ENCODE results near the gene ADAMTSL1. TPM values are rescaled to one million over a fixed set of nuclear protein-coding genes. Genes with fewer than 3 reads are reported as not detected.

Gene ADAMTSL1
- polyA plus RNA-seq, 1 donor from 2014 or later: 1.1 TPM

- no peaks in the 10 kb centered on the region for H3K27me3 ChIP-seq (ENCODE audit: insufficient read depth, low read depth, low read length)
- no peak overlapping the region for H3K4me3 ChIP-seq (ENCODE audit: low read length)
- no peak for TF ChIP-seq RAD21 (conservative IDR thresholded peaks at IDR 0.05)
- no peaks in the 10 kb centered on the region for H3K36me3 ChIP-seq (ENCODE audit: insufficient read depth, low read length)
- H3K79me2 ChIP-seq (replicated peaks; ENCODE audit: insufficient read depth, low read length): no peaks in the 10 kb centered on the region
- no peak overlapping the region for H2AFZ ChIP-seq (ENCODE audit: low read depth, low read length)
- H3K9ac ChIP-seq (ENCODE audit: low read length): no peak overlapping the region
- H3K9me2 ChIP-seq (ENCODE audit: insufficient read depth, low read length): no peaks in the 10 kb centered on the region
- H3K4me2 ChIP-seq (ENCODE audit: low read length): no peak overlapping the region
- H4K20me1 ChIP-seq (ENCODE audit: insufficient read depth): no peaks in the 10 kb centered on the region
- H3K27ac ChIP-seq (ENCODE audit: low read length): no peak overlapping the region
- H3F3A ChIP-seq (ENCODE audit: insufficient read depth, low read length, poor library complexity, severe bottlenecking): no peaks in the 10 kb centered on the region
- no peaks in the 10 kb centered on the region for H3K9me3 ChIP-seq (ENCODE audit: low read length)
Measured at GRCh38 chr9:18441261-18441660, 32.7 kb upstream of the ADAMTSL1 start.

GRCh38 chr9:18442629-18443491 lies 31.1 kb upstream of the ADAMTSL1 start:
- Histone ChIP-seq H3K9me2 (ENCODE audit: insufficient read depth, low read length) (no peaks in the 10 kb centered on the region), H3K27me3 (ENCODE audit: insufficient read depth, low read depth, low read length) (no peaks in the 10 kb centered on the region), H4K20me1 (ENCODE audit: insufficient read depth) (no peaks in the 10 kb centered on the region), H3K79me2 (replicated peaks; ENCODE audit: insufficient read depth, low read length) (no peaks in the 10 kb centered on the region), H3K27ac (ENCODE audit: low read length) (no peak overlapping the region), H3K36me3 (ENCODE audit: insufficient read depth, low read length) (no peaks in the 10 kb centered on the region), H3K4me3 (ENCODE audit: low read length) (no peak overlapping the region), H3K4me2 (ENCODE audit: low read length) (no peak overlapping the region), H3F3A (ENCODE audit: insufficient read depth, low read length, poor library complexity, severe bottlenecking) (no peaks in the 10 kb centered on the region), H3K9me3 (ENCODE audit: low read length) (no peaks in the 10 kb centered on the region), H3K9ac (ENCODE audit: low read length) (no peak overlapping the region), H2AFZ (ENCODE audit: low read depth, low read length) (no peak overlapping the region)
- TF ChIP-seq POLR2AphosphoS5 (IDR thresholded peaks at IDR 0.05) (no peak), EP300 (conservative IDR thresholded peaks at IDR 0.05; ENCODE audit: poor library complexity, severe bottlenecking) (no peak), CTCF (IDR thresholded peaks at IDR 0.05; ENCODE audit: poor library complexity, severe bottlenecking) (peak; percentile 69), EZH2 (IDR thresholded peaks at IDR 0.05; ENCODE audit: borderline replicate concordance, insufficient read depth, low read length, poor library complexity, severe bottlenecking) (no peak), RAD21 (conservative IDR thresholded peaks at IDR 0.05) (peak; percentile 48), MXI1 (conservative IDR thresholded peaks at IDR 0.05; ENCODE audit: poor library complexity, severe bottlenecking) (no peak), REST (IDR thresholded peaks at IDR 0.05; ENCODE audit: borderline replicate concordance) (no peak), SMC3 (conservative IDR thresholded peaks at IDR 0.05; ENCODE audit: poor library complexity) (peak; percentile 62)

All from neural cell (in vitro differentiated cells).